ENCODE data around the gene SLC35F3. TPM values are rescaled to one million over a fixed set of nuclear protein-coding genes. Genes with fewer than 3 reads are reported as not detected.

Gene SLC35F3
- total and polyA plus RNA-seq, 3 donors from 2014 or later = 0.43 to 0.87 (median 0.47) TPM

DNA sequence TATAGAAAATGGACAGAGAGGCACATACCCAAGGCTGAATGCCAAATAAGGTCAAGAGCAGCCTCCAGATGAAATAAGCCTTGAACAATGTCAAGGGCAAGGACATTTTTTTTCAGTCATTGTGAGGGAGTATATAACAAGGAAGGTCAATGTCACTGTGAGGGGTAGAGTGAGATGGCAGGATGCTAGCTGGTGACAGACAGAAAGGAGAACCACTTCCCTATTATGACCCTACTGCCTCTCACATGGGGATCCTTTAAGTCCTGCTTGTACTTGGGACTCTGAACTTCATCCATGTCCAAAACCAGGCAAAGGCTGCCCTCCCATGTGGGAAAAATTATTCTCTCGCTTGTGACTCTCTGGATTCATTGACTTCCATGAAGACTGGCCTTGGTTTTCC, 349.3 kb downstream of the SLC35F3 start:
- TF ChIP-seq, protein P1, sequence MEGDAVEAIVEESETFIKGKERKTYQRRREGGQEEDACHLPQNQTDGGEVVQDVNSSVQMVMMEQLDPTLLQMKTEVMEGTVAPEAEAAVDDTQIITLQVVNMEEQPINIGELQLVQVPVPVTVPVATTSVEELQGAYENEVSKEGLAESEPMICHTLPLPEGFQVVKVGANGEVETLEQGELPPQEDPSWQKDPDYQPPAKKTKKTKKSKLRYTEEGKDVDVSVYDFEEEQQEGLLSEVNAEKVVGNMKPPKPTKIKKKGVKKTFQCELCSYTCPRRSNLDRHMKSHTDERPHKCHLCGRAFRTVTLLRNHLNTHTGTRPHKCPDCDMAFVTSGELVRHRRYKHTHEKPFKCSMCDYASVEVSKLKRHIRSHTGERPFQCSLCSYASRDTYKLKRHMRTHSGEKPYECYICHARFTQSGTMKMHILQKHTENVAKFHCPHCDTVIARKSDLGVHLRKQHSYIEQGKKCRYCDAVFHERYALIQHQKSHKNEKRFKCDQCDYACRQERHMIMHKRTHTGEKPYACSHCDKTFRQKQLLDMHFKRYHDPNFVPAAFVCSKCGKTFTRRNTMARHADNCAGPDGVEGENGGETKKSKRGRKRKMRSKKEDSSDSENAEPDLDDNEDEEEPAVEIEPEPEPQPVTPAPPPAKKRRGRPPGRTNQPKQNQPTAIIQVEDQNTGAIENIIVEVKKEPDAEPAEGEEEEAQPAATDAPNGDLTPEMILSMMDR (IDR thresholded peaks at IDR 0.05) = no peak
- no peak for TF ChIP-seq POLR2A (IDR thresholded peaks at IDR 0.05)

GRCh38 chr1:234256359-234256758, 351.9 kb downstream of the SLC35F3 start:
- TF ChIP-seq POLR2A (IDR thresholded peaks at IDR 0.05) = no peak
- TF ChIP-seq, protein P1 (IDR thresholded peaks at IDR 0.05) = no peak
- WGBS, 2 donors = 71 to 84% methylated on average over 2 of the region's 2 CpGs
- H3K36me3 ChIP-seq (ENCODE audit: low read depth, missing control alignments) = no peaks in the 10 kb centered on the region
- no peak overlapping the region for H3K27ac ChIP-seq
- no peaks in the 10 kb centered on the region for H3K4me1 ChIP-seq
- H3K9me3 ChIP-seq = no peaks in the 10 kb centered on the region
- H3K27me3 ChIP-seq = no peaks in the 10 kb centered on the region
- H3K4me3 ChIP-seq = no peak overlapping the region
- no peak for DNase-seq
- intact Hi-C loops (cut with DNase I; ENCODE audit: low total_unique reads) = no loop called here

More for the DNA sequence above, 349.3 kb downstream of the SLC35F3 start:
- H3K27ac ChIP-seq = no peak overlapping the region
- DNase-seq = no peak
- no peaks in the 10 kb centered on the region for H3K27me3 ChIP-seq
- H3K4me3 ChIP-seq = no peak overlapping the region
- no peaks in the 10 kb centered on the region for H3K36me3 ChIP-seq (ENCODE audit: low read depth, missing control alignments)
- 75 to 86% methylated on average over 1 of the region's 1 CpG for WGBS, 2 donors
- intact Hi-C loops (cut with DNase I; ENCODE audit: low total_unique reads) = no loop called here
- no peaks in the 10 kb centered on the region for H3K9me3 ChIP-seq
- no peaks in the 10 kb centered on the region for H3K4me1 ChIP-seq

DNA sequence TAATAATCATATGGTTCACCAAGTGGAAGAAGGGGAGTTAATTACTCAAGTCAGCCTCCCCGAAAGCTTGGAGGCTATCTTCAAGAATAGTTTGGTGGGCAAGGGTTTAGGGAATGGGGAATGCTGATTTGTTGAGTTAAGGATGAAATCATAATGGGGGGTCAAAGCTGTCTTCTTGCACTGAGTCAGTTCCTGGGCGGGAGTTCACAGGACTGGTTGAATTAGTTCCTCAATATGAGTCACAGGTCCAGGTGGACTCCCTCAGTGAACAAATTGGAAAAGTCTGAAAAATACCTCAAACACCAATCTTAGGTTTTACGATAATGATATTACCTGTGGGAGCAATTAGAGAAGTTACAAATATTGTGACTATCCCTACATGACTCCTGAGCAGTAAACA, 353.6 kb downstream of the SLC35F3 start:
- intact Hi-C loops (cut with DNase I; ENCODE audit: low total_unique reads) = no loop called here
- Histone ChIP-seq H3K36me3 (ENCODE audit: low read depth, missing control alignments) (no peaks in the 10 kb centered on the region), H3K9me3 (no peaks in the 10 kb centered on the region), H3K4me3 (no peak overlapping the region), H3K27me3 (no peaks in the 10 kb centered on the region), H3K27ac (no peak overlapping the region), H3K4me1 (no peaks in the 10 kb centered on the region)
- TF ChIP-seq, protein P1 (IDR thresholded peaks at IDR 0.05) = no peak
- TF ChIP-seq POLR2A (IDR thresholded peaks at IDR 0.05) = no peak
- WGBS, 2 donors = 94 to 99% methylated on average over 3 of the region's 3 CpGs
- no peak for DNase-seq

DNA sequence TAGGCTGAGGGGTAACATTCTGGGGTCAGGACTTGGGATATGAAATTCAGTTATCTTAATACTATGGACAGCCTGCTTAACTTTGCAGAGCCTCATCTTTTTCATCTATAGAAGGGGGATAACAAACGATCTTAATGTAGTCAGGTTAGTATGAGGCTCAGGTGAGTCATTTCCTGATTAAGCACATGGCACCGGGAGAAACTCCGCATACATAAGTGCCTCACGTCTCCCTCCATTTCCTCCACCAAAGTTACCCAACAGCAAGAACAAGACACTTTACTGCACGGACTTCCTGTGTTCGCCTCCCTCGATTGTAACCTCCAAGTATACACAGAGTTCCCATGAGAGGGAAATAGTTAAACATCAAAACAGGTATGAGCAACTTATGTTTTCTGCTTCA, 356.1 kb downstream of the SLC35F3 start:
- no peaks in the 10 kb centered on the region for H3K9me3 ChIP-seq
- H3K4me1 ChIP-seq = no peaks in the 10 kb centered on the region
- TF ChIP-seq POLR2A (IDR thresholded peaks at IDR 0.05) = no peak
- TF ChIP-seq, protein P1 (IDR thresholded peaks at IDR 0.05) = no peak
- intact Hi-C loops (cut with DNase I; ENCODE audit: low total_unique reads) = no loop called here
- DNase-seq = no peak
- H3K27ac ChIP-seq = no peak overlapping the region
- 79 to 83% methylated on average over 7 of the region's 7 CpGs for WGBS, 2 donors
- no peaks in the 10 kb centered on the region for H3K27me3 ChIP-seq
- no peaks in the 10 kb centered on the region for H3K36me3 ChIP-seq (ENCODE audit: low read depth, missing control alignments)
- H3K4me3 ChIP-seq = no peak overlapping the region

DNA sequence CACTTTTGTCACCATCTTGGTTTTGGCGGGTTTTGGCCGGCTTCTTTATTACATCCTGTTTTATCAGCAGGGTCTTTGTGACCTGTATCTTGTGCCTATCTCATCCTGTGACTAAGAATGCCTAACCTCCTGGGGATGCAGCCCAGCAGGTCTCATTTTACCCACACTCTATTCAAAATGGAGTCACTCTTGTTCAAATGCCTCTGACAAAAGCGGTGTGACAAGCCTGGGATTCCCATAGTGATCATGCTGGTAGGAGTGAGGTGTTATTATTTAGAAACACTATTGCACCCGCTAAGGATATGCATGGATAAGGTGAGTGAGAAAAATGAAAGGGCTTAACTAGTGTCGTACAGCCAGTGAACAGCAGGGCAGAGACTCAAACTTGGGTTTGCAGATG, 357.1 kb downstream of the SLC35F3 start:
- TF ChIP-seq POLR2A (IDR thresholded peaks at IDR 0.05) = no peak
- TF ChIP-seq, protein P1 (IDR thresholded peaks at IDR 0.05) = no peak
- Histone ChIP-seq H3K36me3 (ENCODE audit: low read depth, missing control alignments) (no peaks in the 10 kb centered on the region), H3K4me1 (no peaks in the 10 kb centered on the region), H3K27me3 (no peaks in the 10 kb centered on the region), H3K4me3 (no peak overlapping the region), H3K27ac (no peak overlapping the region), H3K9me3 (no peaks in the 10 kb centered on the region)
- no peak for DNase-seq
- intact Hi-C loops (cut with DNase I; ENCODE audit: low total_unique reads) = no loop called here
- 87 to 92% methylated on average over 5 of the region's 5 CpGs for WGBS, 2 donors
